NCI-H128 (cell line): ENCODE results near the gene TRIM32.
"Not testable (repeated sequence)": the region's sequence is repeated elsewhere in the genome, so short reads cannot be mapped to it uniquely, and the experiment has no call there.

Experiments used
- DNase-seq: peaks from one replicate; lab custom pipeline; 2025; ENCODE audit not compliant: unreplicated experiment; lab: John Stamatoyannopoulos, UW

TRIM32 gene

GRCh38 chr9:116674210-116674980 lies 12.7 kb upstream of the TRIM32 start:
- no peak for DNase-seq

GRCh38 chr9:116683535-116683934 lies 3.6 kb upstream of the TRIM32 start:
- no peak for DNase-seq

- DNase-seq: no peak
Measured at GRCh38 chr9:116685166-116685565, 1.9 kb upstream of the TRIM32 start.

- DNase-seq: no peak
Measured at GRCh38 chr9:116686135-116686534, 970 bp upstream of the TRIM32 start.

DNA sequence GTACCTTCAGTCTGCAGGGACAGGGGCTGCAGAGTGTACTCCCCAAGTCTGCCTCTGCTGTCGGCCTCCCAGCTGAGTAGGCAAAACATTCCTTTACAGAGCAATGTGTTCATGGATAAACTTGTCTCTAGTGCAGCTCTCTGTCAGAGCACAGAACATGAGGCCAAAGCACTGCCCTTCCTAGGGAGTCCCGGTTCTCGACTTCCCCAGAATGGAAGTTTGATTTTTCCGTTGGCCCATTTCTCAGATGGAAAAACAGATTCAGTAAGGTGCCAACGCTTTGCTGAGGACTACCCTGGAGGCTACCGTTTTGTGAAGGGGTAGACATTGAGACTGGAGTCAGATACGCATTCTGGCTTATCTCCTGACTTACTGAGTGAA lies 422 bp upstream of the TRIM32 start:
- no peak for DNase-seq

DNA sequence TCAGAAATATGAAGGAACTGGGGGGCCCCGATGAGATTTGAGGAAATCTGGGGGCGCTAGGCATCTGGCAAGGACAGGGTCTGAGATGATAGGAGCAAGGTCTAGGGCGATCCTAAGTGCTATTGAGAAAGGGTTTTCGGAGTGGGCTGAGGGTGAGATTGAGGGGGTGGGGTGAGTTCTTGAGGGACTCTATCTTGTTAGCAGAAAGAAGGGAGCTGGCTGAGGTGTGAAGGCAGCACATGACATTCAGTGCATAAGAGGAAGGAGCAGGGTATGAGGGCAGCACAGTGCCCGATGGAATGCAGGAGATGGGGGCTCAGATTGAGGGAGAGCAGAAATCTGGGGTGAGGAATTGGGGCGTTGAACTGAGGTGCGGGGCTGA lies 640 bp downstream of the TRIM32 start:
- DNase-seq: no peak

- DNase-seq: no peak
Measured at GRCh38 chr9:116688806-116689485, 1.8 kb downstream of the TRIM32 start.

DNA sequence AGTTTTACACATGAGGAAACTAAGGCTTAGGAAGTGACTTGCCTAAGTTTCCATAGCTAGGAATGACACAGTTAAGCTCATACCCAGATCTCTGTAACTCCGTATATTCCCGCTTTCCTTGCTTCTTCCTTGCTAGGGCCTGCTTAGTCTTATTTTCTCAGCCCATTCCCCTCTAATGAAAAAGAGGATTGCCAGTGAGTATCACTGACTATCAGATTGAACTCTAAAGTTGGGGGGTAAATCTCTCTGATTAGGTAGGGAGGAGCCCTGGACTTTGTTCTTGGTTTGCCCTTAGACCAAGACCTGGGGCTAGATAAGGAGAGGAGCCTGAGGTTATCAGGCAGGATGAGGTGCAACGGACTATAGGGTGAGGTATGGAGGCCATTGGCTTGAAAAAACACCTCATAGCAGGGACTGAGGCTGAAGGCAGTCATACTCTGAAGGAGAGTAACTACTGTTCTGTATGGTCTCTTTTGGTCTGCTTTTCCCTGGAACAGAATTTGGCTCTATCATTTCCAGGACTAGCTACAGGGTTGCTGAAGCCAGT lies 2.5 kb downstream of the TRIM32 start:
- no peak for DNase-seq

DNA sequence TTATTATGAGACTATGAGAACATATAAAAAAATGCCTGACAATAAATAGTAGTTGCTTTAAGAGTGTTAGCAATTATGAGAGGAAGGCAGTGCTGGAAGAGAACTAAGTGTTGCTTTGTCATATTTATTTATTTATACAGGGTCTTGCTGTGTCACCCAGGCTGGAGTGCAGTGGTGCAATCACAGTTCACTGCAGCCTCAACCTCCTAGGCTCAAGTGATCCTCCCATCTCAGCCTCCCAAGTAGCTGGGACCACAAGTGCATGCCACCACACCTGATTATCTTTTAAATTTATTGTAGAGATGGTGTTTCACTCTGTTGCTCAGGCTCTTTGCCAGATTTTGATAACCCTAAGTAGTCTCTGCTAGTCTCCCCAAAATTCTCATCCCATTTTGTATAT lies 3.7 kb downstream of the TRIM32 start:
- not testable (repeated sequence) for DNase-seq

- no peak for DNase-seq
Measured at GRCh38 chr9:116691607-116692006, 4.5 kb downstream of the TRIM32 start.

DNA sequence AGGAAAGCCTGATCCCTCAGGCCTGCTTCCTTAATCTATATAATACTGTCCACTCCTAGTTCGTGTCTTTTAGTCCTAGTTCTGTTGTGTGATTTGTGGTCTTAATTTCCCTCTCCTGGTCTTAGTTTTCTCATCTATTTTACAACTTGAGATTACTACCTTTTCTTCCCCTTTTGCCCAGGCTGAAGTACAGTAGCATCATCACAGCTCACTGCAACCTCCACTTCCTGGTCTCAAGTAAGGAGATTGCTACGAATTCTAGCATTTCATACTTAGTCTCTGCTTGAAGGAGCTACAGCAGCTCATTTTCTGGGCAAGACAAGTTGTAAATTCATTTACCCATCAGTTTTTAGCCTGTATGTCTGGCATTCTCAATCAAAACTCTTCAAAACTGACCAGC lies 5.5 kb downstream of the TRIM32 start:
- no peak for DNase-seq

DNA sequence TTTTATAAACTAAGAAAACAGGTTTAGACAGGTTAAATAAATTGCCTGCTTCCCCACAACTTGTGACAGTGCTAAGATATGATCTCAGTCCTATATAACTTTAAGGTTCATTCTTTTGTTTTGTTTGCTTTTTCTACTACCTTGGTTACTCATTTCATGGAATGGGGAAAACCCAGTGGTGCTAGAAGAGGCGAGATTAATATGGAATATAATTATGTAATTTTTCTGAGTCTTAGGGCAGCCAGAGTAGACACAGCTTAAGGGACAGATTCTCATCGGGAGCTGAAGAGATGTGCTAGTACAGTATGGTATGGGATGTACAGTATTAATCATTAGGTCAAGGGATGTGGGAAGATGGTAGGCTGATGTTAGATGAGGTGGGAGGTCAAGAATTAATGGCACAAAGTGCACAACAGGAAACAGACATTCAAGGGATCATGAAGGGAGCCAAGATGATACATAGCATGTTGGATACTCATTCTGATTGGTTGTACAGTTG lies 6.2 kb downstream of the TRIM32 start:
- DNase-seq: no peak

DNA sequence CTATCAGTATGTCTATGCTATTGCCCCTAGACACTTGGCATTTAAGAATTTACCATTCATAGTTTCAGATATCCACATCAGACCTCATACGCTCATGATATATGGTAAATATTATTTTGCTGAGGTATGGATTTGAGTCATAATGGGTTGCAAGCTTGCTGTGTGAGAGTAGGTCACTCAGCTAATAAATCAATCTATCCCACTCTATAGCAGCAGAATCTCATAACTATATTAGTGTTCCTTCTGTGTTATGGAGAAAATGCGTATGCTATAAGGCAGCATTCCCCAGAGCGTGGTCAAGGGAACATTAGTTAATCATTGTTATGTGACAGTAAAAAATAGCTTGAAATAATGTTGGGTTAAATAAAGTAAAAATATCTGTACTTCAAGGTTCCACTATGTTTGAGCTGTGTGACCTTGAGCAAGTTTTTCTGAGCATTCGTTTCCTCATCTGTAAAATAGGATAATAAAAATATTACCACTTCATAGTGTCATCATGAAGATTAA lies 7.7 kb downstream of the TRIM32 start:
- no peak for DNase-seq

- no peak for DNase-seq
Measured at GRCh38 chr9:116695438-116695837, 8.3 kb downstream of the TRIM32 start.

DNA sequence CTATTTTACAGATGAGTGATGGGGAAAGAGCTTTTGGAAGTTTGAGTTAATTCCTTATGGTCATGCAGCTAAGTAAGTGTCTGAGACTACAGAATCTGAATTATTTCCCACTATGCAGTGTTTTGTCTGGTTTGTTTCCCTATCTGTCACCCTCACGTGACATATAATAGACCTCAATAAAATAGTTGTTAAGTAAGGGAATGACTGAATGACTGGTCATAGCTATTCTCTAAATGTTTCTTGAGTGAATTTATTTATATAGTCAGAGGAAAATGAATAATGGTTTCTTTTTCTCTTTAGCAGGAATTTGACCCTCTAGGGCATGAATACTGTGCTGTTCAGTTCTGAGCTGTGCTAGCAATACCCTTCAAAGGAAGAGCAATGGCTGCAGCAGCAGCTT lies 10.3 kb downstream of the TRIM32 start:
- no peak for DNase-seq

GRCh38 chr9:116697887-116698286 lies 10.8 kb downstream of the TRIM32 start:
- no peak for DNase-seq

DNA sequence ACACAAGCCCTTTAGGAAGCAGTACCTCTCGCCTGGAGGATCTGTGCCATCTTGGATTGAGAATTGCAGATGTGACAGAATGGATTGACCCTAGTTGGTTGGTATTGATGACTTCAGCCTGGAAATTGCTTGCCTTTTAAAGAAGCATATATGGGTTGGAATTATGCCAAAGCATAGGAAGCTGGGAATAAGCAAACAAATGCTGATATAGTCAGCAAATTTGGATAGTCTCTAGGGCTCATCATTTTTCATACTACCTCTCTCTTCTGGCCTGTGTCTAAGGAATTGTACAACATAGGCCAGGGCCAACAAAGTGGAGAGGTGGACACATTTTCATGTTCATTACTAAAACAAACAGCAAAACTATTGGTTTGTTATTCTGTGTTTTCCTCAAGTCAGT lies 13.2 kb downstream of the TRIM32 start:
- DNase-seq: no peak

- no peak for DNase-seq
Measured at GRCh38 chr9:116700882-116701865, 14.1 kb downstream of the TRIM32 start.

GRCh38 chr9:116701940-116702642 lies 15.0 kb downstream of the TRIM32 start:
- no peak for DNase-seq

- no peak for DNase-seq
Measured at GRCh38 chr9:116703634-116704033, 16.5 kb downstream of the TRIM32 start.
